SK-N-SH (cell line): Measurements from ENCODE around the gene STXBP1. TPM values are rescaled to one million over a fixed set of nuclear protein-coding genes. Genes with fewer than 3 reads are reported as not detected.
A peak's percentile ranks its signal among the peaks of the same experiment; 100 is the strongest.

ENCODE experiments used
- CTCF ChIA-PET: fragments of 300-600, 350-600 bp; formaldehyde crosslinking; extraction: SDS; loops from one replicate; lab custom pipeline; 2021; lab: Yijun Ruan, JAX
- POLR2A ChIA-PET: fragments of 350-600 bp; sonication (Branson Sonifier 250); formaldehyde crosslinking; extraction: SDS; loops from one replicate; lab custom pipeline; 2020; ENCODE audit warnings: antibody characterized with exemption, inconsistent platforms; lab: Yijun Ruan, JAX
- DNase-seq: peaks from one replicate; pipeline ENCODE4 v3.0.0; 2012
- H2AFZ ChIP-seq: fragments of 200-600 bp; sonication (generic); 2 replicates; pipeline ENCODE4 v1.8.1; 2016; ENCODE audit warnings: antibody characterized with exemption, mild to moderate bottlenecking, low read depth
- H3F3A ChIP-seq: fragments of 200-600 bp; sonication (generic); replicated peaks from 2 replicates; pipeline ENCODE3; 2016; ENCODE audit warnings: antibody characterized with exemption, mild to moderate bottlenecking; ENCODE audit not compliant: insufficient read depth
- H3K27ac ChIP-seq, 2 experiments: fragments of 200-500 bp in 1 of 2; fragments of 200-600 bp in 1 of 2; sonication (Bioruptor generic) in 1 of 2; sonication (generic), shearing (Covaris generic) in 1 of 2; 2 replicates each; pipeline versions ENCODE4 v1.5.1 to v1.6.1; 2014 to 2016; ENCODE audit warnings: low read depth in 2 of 2, inconsistent platforms in 1 of 2, low read length in 1 of 2, mild to moderate bottlenecking in 1 of 2, mixed read lengths in 1 of 2
- H3K27me3 ChIP-seq: fragments of 200-600 bp; sonication (generic), shearing (Covaris generic); 2 replicates; pipeline ENCODE4 v1.6.1; 2016; ENCODE audit warnings: mixed run types; ENCODE audit not compliant: insufficient read depth
- H3K36me3 ChIP-seq, 2 experiments: fragments of 200-500 bp in 1 of 2; fragments of 200-600 bp in 1 of 2; sonication (Bioruptor generic) in 1 of 2; sonication (generic) in 1 of 2; replicated peaks in 1 of 2; 2 replicates each; pipeline versions ENCODE3 to v1.5.1; 2014 to 2016; ENCODE audit warnings: low read length in 1 of 2, mild to moderate bottlenecking in 1 of 2; ENCODE audit not compliant: insufficient read depth in 2 of 2, control insufficient read depth in 1 of 2
- H3K4me1 ChIP-seq, 2 experiments: fragments of 200-500 bp in 1 of 2; fragments of 200-600 bp in 1 of 2; sonication (Bioruptor generic) in 1 of 2; sonication (generic), shearing (Covaris generic) in 1 of 2; 2 replicates each; pipeline versions ENCODE4 v1.5.1 to v1.6.1; 2014 to 2016; ENCODE audit warnings: low read depth in 1 of 2, low read length in 1 of 2, mixed run types in 1 of 2; ENCODE audit not compliant: insufficient read depth in 2 of 2, control insufficient read depth in 1 of 2
- H3K4me2 ChIP-seq: fragments of 200-600 bp; sonication (generic), shearing (Covaris generic); 2 replicates; pipeline ENCODE4 v1.6.1; 2017; ENCODE audit warnings: mixed run types
- H3K4me3 ChIP-seq, 2 experiments: fragments of 200-500 bp in 1 of 2; fragments of 200-600 bp in 1 of 2; sonication (Bioruptor generic) in 1 of 2; sonication (generic), shearing (Covaris generic) in 1 of 2; 2 replicates each; pipeline versions ENCODE4 v1.5.1 to v1.8.1; 2014 to 2016; ENCODE audit warnings: low read depth in 2 of 2, inconsistent platforms in 1 of 2, low read length in 1 of 2, mild to moderate bottlenecking in 1 of 2, mixed read lengths in 1 of 2, moderate library complexity in 1 of 2
- H3K79me2 ChIP-seq: fragments of 200-600 bp; sonication (generic); 2 replicates; pipeline ENCODE4 v1.8.1; 2017; ENCODE audit warnings: mild to moderate bottlenecking; ENCODE audit not compliant: insufficient read depth
- H3K9ac ChIP-seq: fragments of 200-600 bp; sonication (generic); 2 replicates; pipeline ENCODE4 v1.6.1; 2017; ENCODE audit warnings: mixed run types
- H3K9me2 ChIP-seq: fragments of 200-600 bp; sonication (generic); 2 replicates; pipeline ENCODE4 v1.6.1; 2017; ENCODE audit warnings: mixed run types
- H3K9me3 ChIP-seq: fragments of 200-600 bp; sonication (generic); 2 replicates; pipeline ENCODE4 v1.6.1; 2017; ENCODE audit warnings: mixed run types, mild to moderate bottlenecking, moderate library complexity
- H4K20me1 ChIP-seq: fragments of 200-600 bp; sonication (generic); 2 replicates; pipeline ENCODE4 v1.6.1; 2017; ENCODE audit warnings: mild to moderate bottlenecking, mixed run types; ENCODE audit not compliant: insufficient read depth
- CHD2 ChIP-seq: fragments of 150-350 bp; IDR thresholded peaks from 2 replicates; pipeline ENCODE4 v1.6.1; 2018; ENCODE audit warnings: low read length; ENCODE audit not compliant: partially characterized antibody
- EZH2phosphoT487 ChIP-seq: fragments of 200-600 bp; sonication (generic); IDR thresholded peaks from 2 replicates; pipeline ENCODE4 v1.6.1; 2017; ENCODE audit warnings: low read depth, mixed run types, mild to moderate bottlenecking, antibody characterized with exemption, moderate library complexity, borderline replicate concordance
- FOSL2 ChIP-seq: IDR thresholded peaks from 2 replicates; pipeline ENCODE4 v1.4.0; 2012; ENCODE audit warnings: low read depth, mild to moderate bottlenecking, moderate library complexity, borderline replicate concordance
- FOXJ3 ChIP-seq: sonication (generic); formaldehyde crosslinking; IDR thresholded peaks from 2 replicates; pipeline ENCODE4 v1.5.1; 2020; ENCODE audit warnings: mild to moderate bottlenecking, missing genetic modification reagents
- GABPA ChIP-seq: IDR thresholded peaks from 2 replicates; pipeline ENCODE4 v1.4.0; 2012; ENCODE audit warnings: low read depth, mild to moderate bottlenecking
- JUND ChIP-seq: IDR thresholded peaks from 2 replicates; pipeline ENCODE4 v1.4.0; 2012
- MEF2A ChIP-seq: IDR thresholded peaks from 2 replicates; pipeline ENCODE4 v1.4.0; 2012; ENCODE audit warnings: low read depth, borderline replicate concordance
- NRF1 ChIP-seq: IDR thresholded peaks from 2 replicates; pipeline ENCODE4 v1.6.1; 2012; ENCODE audit warnings: low read depth, mild to moderate bottlenecking, low read length
- PBX3 ChIP-seq: IDR thresholded peaks from 2 replicates; pipeline ENCODE4; 2012
- RXRA ChIP-seq: IDR thresholded peaks from 2 replicates; pipeline ENCODE4 v1.4.0; 2012; ENCODE audit warnings: low read depth, mild to moderate bottlenecking, borderline replicate concordance
- SMC3 ChIP-seq: IDR thresholded peaks from 2 replicates; pipeline ENCODE4 v1.6.1; 2012; ENCODE audit warnings: low read depth, low read length, improper control_type of control experiment
- TCF12 ChIP-seq: IDR thresholded peaks from 2 replicates; pipeline ENCODE4 v1.4.0; 2012
- TEAD4 ChIP-seq: IDR thresholded peaks from 2 replicates; pipeline ENCODE4 v1.4.0; 2012; ENCODE audit warnings: mild to moderate bottlenecking, borderline replicate concordance; ENCODE audit not compliant: insufficient read depth
- USF2 ChIP-seq: fragments of 150-350 bp; IDR thresholded peaks from 2 replicates; pipeline ENCODE4 v1.6.1; 2017; ENCODE audit warnings: antibody characterized with exemption, low read length, low read depth, borderline replicate concordance
- YY1 ChIP-seq: IDR thresholded peaks from 2 replicates; pipeline ENCODE4 v1.4.0; 2012; ENCODE audit warnings: low read depth, mild to moderate bottlenecking
- WGBS: methylation state at CpG from one replicate; pipeline ENCODE4 v1.1.6; 2017; ENCODE audit warnings: low lambda C conversion rate; 5-methylcytosine and 5-hydroxymethylcytosine counted together
- polyA plus RNA-seq, 3 experiments: library from polyadenylated mRNA; depleted of rRNA; stranded (reverse); fragments of >200 nt; gene quantifications; 2 replicates each; pipeline ENCODE4 v1.2.3, GENCODE V29; 2012
- TF ChIP-seq, protein P1 (sequence below): IDR thresholded peaks from 2 replicates; pipeline ENCODE4 v1.4.0; 2012; ENCODE audit warnings: low read depth
- TF ChIP-seq, protein P2 (sequence below): IDR thresholded peaks from 2 replicates; pipeline ENCODE4 v1.4.0; 2012; ENCODE audit warnings: low read depth, borderline replicate concordance

The STXBP1 gene
- polyA plus RNA-seq, 1 of the 3 experiments (the other 2 are of a cell fraction): 44.3 TPM

DNA sequence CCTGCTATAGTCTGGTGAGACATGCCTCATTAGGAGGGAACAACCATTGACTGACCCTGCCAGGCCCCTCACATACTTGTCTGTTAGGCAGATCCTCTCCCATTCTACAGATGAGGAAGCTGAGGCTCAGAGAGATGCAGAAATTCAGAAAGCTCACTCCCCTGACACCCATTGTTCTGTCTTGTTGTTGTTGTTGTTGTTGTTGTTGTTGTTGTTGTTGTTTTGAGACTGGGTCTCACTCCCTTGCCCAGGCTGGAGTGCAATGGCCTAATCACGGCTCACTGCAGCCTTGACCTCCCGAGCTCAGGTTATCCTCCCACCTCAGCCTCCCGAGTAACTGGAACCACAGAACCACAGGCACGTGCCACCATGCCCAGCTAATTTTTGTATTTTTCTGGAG lies 81.6 kb downstream of the STXBP1 start:
- Histone ChIP-seq H3K79me2 (no peaks in the 10 kb centered on the region), H3K4me3 (no peak overlapping the region), H3K9me3 (no peaks in the 10 kb centered on the region), H3K9me2 (no peaks in the 10 kb centered on the region), H3F3A (peaks cover 14% of the 10 kb centered on the region), H3K9ac (no peak overlapping the region), H3K36me3 (peaks cover 11 to 32% of the 10 kb centered on the region in 2 experiments)
- no peak for DNase-seq
- ChIA-PET POLR2A (no interaction called here), CTCF (interaction anchor here (1.3 to 1.6 kb wide), 2 partner anchors 14 to 228 kb away, joined by 3 to 5 read pairs; no protein-coding TSS in a partner anchor)
- 90% methylated on average over 4 of the region's 4 CpGs for WGBS
- TF ChIP-seq SMC3 (no peak), TCF12 (no peak), RXRA (no peak), MEF2A (no peak), JUND (no peak), USF2 (no peak)
- TF ChIP-seq, protein P1, sequence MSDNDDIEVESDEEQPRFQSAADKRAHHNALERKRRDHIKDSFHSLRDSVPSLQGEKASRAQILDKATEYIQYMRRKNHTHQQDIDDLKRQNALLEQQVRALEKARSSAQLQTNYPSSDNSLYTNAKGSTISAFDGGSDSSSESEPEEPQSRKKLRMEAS: no peak
- TF ChIP-seq, protein P2, sequence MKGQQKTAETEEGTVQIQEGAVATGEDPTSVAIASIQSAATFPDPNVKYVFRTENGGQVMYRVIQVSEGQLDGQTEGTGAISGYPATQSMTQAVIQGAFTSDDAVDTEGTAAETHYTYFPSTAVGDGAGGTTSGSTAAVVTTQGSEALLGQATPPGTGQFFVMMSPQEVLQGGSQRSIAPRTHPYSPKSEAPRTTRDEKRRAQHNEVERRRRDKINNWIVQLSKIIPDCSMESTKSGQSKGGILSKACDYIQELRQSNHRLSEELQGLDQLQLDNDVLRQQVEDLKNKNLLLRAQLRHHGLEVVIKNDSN: no peak
- TF ChIP-seq, all 33 proteins: peak for 0
- Histone ChIP-seq H3K27me3 (no peaks in the 10 kb centered on the region), H2AFZ (no peak overlapping the region), H4K20me1 (no peaks in the 10 kb centered on the region), H3K4me2 (no peak overlapping the region), H3K4me1 (peaks cover 0 to 3% of the 10 kb centered on the region in 2 experiments; a peak in 1 of 4 replicates), H3K27ac (no peak overlapping the region)

DNA sequence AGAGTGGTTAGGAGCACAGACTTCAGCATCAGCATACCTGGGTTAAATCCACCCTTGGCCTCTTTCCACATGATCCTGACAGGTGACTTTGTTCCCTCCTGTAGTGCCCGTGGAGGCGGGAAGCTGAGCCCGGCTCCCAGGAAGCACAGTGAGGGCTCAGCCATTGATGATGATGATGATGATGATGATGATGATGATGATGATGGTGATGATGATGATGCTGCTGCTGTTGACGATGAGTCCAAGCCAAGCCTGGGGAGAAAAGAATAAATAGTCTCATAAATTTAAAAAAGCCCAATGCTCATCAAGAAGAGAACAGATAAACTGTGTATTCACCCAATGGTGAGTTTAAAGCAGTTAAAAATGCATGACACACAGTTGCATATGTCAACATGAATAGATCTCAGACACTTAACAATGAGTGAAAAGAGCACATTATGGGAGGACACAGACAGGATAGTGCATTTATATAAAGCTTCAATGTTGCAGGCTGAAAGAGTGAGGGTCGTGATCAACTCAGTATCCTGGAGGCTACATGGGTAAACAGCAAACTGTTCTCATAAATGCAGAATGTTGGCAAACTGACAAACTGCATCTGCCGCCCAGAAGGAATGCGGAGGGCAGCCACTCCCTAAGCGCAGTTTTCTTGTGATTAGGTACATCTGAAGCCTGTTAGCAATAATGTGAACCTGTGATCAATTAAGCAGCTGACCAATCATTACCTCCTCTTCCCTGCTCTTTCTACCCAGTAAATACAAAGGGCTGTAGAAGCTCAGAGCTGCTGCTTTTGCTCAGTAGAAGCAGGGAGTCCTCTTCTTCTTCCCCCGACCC lies 83.0 kb downstream of the STXBP1 start:
- ChIA-PET POLR2A (interaction anchor here (1.2 kb wide), 1 partner anchor 30 kb away, joined by 3 read pairs; no protein-coding TSS in a partner anchor), CTCF (interaction anchor here (0.9 kb wide), 1 partner anchor 335 kb away, joined by 3 read pairs; no protein-coding TSS in a partner anchor)
- H2AFZ ChIP-seq: no peak overlapping the region
- H3K27ac ChIP-seq: peak overlapping the region in 1 of 2 experiments; percentile 48; a peak in 2 of 4 replicates
- H3K4me1 ChIP-seq: peaks cover 0 to 8% of the 10 kb centered on the region in 2 experiments; a peak in 1 of 4 replicates
- no peaks in the 10 kb centered on the region for H4K20me1 ChIP-seq
- peaks cover 8 to 21% of the 10 kb centered on the region in 2 experiments for H3K36me3 ChIP-seq
- TF ChIP-seq CHD2: no peak
- no peak for TF ChIP-seq YY1
- TF ChIP-seq TEAD4: no peak
- no peak for TF ChIP-seq EZH2phosphoT487
- TF ChIP-seq, protein P1: no peak
- TF ChIP-seq GABPA: no peak
- TF ChIP-seq FOSL2: no peak
- TF ChIP-seq NRF1: no peak
- no peak for TF ChIP-seq FOXJ3
- TF ChIP-seq SMC3: no peak
- no peak for TF ChIP-seq PBX3
- no peak overlapping the region for H3K4me2 ChIP-seq
- no peak overlapping the region for H3K9ac ChIP-seq
- no peaks in the 10 kb centered on the region for H3K79me2 ChIP-seq
- H3K9me2 ChIP-seq: no peaks in the 10 kb centered on the region
- no peak for DNase-seq
- 66% methylated on average over 9 of the region's 9 CpGs for WGBS
- no peaks in the 10 kb centered on the region for H3K9me3 ChIP-seq
- H3K27me3 ChIP-seq: no peaks in the 10 kb centered on the region
- no peak overlapping the region for H3K4me3 ChIP-seq
- H3F3A ChIP-seq: peaks cover 14% of the 10 kb centered on the region
